Hepatocyte (in vitro differentiated cells): Measurements from ENCODE around the gene ICE2.

Experiments used
- CTCF ChIP-seq: fragments of 200-600 bp; sonication (generic); IDR thresholded peaks from 2 replicates; pipeline ENCODE4 v1.5.1; 2016; ENCODE audit warnings: antibody characterized with exemption, mild to moderate bottlenecking; ENCODE audit not compliant: poor library complexity
- EZH2 ChIP-seq: fragments of 200-600 bp; sonication (generic); IDR thresholded peaks from 2 replicates; pipeline ENCODE4 v1.6.1; 2016; ENCODE audit warnings: antibody characterized with exemption, mild to moderate bottlenecking, borderline replicate concordance
- EZH2phosphoT487 ChIP-seq: fragments of 200-600 bp; sonication (generic); IDR thresholded peaks from one replicate; pipeline ENCODE4 v1.6.1; 2018; ENCODE audit warnings: antibody characterized with exemption, mild to moderate bottlenecking, low read depth, moderate library complexity; ENCODE audit not compliant: unreplicated experiment, severe bottlenecking

- TF ChIP-seq EZH2phosphoT487 (no peak), CTCF (no peak), EZH2 (no peak)
Observed at GRCh38 chr15:60424006-60424405, 54.9 kb downstream of the ICE2 start.
